ENCODE data around the gene MRPL18.
"Not testable (repeated sequence)": the region's sequence is repeated elsewhere in the genome, so short reads cannot be mapped to it uniquely, and the experiment has no call there.

Gene MRPL18

GRCh38 chr6:159807150-159807858 is 17.0 kb downstream of the MRPL18 start:
- no peaks in the 10 kb centered on the region for H3K27me3 ChIP-seq (ENCODE audit: insufficient read depth, low read depth, severe bottlenecking)
- no peak for DNase-seq
- TF ChIP-seq CTCF (IDR thresholded peaks at IDR 0.05; ENCODE audit: low read depth, low read length) = no peak
- no peaks in the 10 kb centered on the region for H3K9me3 ChIP-seq (ENCODE audit: severe bottlenecking)
- H3K36me3 ChIP-seq = no peaks in the 10 kb centered on the region
- no peak overlapping the region for H3K27ac ChIP-seq
- no peak overlapping the region for H3K4me3 ChIP-seq (ENCODE audit: low read depth, low read length)

- Histone ChIP-seq H3K36me3 (no peaks in the 10 kb centered on the region), H3K27me3 (ENCODE audit: insufficient read depth, low read depth, severe bottlenecking) (no peaks in the 10 kb centered on the region), H3K27ac (no peak overlapping the region), H3K4me3 (ENCODE audit: low read depth, low read length) (no peak overlapping the region), H3K9me3 (ENCODE audit: severe bottlenecking) (no peaks in the 10 kb centered on the region)
- no peak for DNase-seq
- TF ChIP-seq CTCF (IDR thresholded peaks at IDR 0.05; ENCODE audit: low read depth, low read length) = no peak
Observed at GRCh38 chr6:159808647-159809046, 18.4 kb downstream of the MRPL18 start.

DNA sequence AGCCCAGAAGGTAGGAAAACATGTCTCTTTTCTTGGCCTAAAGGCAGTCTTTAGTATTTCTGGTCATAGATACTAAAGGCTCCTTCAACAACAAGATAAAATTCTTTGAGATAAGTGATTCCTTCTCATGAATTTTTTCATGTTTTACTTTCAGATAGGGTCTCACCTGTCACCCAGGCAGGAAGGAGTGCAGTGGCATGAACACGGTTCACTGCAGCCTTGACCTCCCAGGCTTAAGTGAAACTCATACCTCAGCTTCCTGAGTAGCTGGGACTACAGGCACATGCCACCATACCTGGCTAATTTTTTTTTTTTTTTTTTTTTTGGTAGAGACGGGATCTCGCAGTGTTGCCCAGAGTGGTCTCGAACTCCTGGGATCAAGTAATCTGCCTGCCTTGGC is 18.9 kb downstream of the MRPL18 start:
- no peak overlapping the region for H3K4me3 ChIP-seq (ENCODE audit: low read depth, low read length)
- H3K36me3 ChIP-seq = no peaks in the 10 kb centered on the region
- no peak for TF ChIP-seq CTCF (IDR thresholded peaks at IDR 0.05; ENCODE audit: low read depth, low read length)
- H3K9me3 ChIP-seq (ENCODE audit: severe bottlenecking) = no peaks in the 10 kb centered on the region
- H3K27me3 ChIP-seq (ENCODE audit: insufficient read depth, low read depth, severe bottlenecking) = no peaks in the 10 kb centered on the region
- no peak for DNase-seq
- H3K27ac ChIP-seq = no peak overlapping the region

- no peaks in the 10 kb centered on the region for H3K27me3 ChIP-seq (ENCODE audit: insufficient read depth, low read depth, severe bottlenecking)
- no peaks in the 10 kb centered on the region for H3K9me3 ChIP-seq (ENCODE audit: severe bottlenecking)
- DNase-seq = no peak
- TF ChIP-seq CTCF (IDR thresholded peaks at IDR 0.05; ENCODE audit: low read depth, low read length) = no peak
- no peak overlapping the region for H3K4me3 ChIP-seq (ENCODE audit: low read depth, low read length)
- no peaks in the 10 kb centered on the region for H3K36me3 ChIP-seq
- no peak overlapping the region for H3K27ac ChIP-seq
Observed at GRCh38 chr6:159813781-159814180, 23.5 kb downstream of the MRPL18 start.

- no peak for TF ChIP-seq CTCF (IDR thresholded peaks at IDR 0.05; ENCODE audit: low read depth, low read length)
- Histone ChIP-seq H3K27me3 (ENCODE audit: insufficient read depth, low read depth, severe bottlenecking) (no peaks in the 10 kb centered on the region), H3K4me3 (ENCODE audit: low read depth, low read length) (no peak overlapping the region), H3K36me3 (no peaks in the 10 kb centered on the region), H3K9me3 (ENCODE audit: severe bottlenecking) (no peaks in the 10 kb centered on the region), H3K27ac (no peak overlapping the region)
- DNase-seq = no peak
Observed at GRCh38 chr6:159815410-159815809, 25.1 kb downstream of the MRPL18 start.

DNA sequence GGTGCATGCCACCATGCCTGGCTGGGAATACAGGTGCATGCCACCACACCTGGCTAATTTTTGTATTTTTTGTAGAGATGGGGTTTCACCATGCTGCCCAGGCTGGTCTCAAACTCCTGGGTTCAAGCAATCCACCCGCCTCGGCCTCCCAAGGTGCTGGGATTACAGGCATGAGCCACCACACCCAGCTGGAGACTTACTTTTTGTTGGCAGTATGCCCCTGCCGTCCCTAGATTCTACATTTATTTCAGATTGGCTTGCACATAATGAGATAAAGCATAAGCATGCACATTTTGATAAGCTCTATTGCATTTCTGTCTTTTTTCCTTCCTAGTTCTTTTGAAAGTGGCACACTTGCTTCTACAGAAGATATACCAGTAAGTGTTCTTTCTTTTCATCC is 26.5 kb downstream of the MRPL18 start:
- H3K36me3 ChIP-seq; H3K27ac ChIP-seq; H3K27me3 ChIP-seq (ENCODE audit: insufficient read depth, low read depth, severe bottlenecking); DNase-seq; H3K9me3 ChIP-seq (ENCODE audit: severe bottlenecking); H3K4me3 ChIP-seq (ENCODE audit: low read depth, low read length): not testable (repeated sequence)
